Uterus (tissue), 2 donors: ENCODE measurements around the gene SMIM28.

ENCODE experiments used
- POLR2A ChIP-seq, 2 donors: fragments of 450-650 bp; IDR thresholded peaks; one replicate each; pipeline ENCODE4 v1.6.1; 2016; ENCODE audit warnings: antibody characterized with exemption in 2 of 2, mild to moderate bottlenecking in 1 of 2, moderate library complexity in 1 of 2
- TF ChIP-seq, protein P1 (sequence below), 4 experiments: fragments of 200-600 bp in 2 of 4; fragments of 450-650 bp in 2 of 4; sonication (generic) in 2 of 4; IDR thresholded peaks; one replicate each; pipeline ENCODE4 v1.5.1; 2016 to 2019; ENCODE audit warnings: antibody characterized with exemption in 4 of 4, mild to moderate bottlenecking in 2 of 4, moderate library complexity in 1 of 4

DNA sequence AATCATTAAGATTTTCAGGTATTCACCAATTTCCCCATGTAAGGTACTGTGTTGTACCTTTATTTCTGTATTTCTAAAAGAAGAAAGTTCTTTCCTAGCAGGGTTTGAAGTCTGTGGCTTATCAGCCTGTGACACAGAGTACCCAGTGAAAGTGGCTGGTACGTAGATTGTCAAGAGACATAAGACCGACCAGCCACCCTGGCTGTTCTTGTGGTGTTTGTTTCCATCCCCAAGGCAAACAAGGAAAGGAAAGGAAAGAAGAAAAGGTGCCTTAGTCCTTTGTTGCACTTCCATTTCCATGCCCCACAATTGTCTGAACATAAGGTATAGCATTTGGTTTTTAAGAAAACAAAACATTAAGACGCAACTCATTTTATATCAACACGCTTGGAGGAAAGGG lies 40.6 kb upstream of the SMIM28 start:
- TF ChIP-seq, protein P1, sequence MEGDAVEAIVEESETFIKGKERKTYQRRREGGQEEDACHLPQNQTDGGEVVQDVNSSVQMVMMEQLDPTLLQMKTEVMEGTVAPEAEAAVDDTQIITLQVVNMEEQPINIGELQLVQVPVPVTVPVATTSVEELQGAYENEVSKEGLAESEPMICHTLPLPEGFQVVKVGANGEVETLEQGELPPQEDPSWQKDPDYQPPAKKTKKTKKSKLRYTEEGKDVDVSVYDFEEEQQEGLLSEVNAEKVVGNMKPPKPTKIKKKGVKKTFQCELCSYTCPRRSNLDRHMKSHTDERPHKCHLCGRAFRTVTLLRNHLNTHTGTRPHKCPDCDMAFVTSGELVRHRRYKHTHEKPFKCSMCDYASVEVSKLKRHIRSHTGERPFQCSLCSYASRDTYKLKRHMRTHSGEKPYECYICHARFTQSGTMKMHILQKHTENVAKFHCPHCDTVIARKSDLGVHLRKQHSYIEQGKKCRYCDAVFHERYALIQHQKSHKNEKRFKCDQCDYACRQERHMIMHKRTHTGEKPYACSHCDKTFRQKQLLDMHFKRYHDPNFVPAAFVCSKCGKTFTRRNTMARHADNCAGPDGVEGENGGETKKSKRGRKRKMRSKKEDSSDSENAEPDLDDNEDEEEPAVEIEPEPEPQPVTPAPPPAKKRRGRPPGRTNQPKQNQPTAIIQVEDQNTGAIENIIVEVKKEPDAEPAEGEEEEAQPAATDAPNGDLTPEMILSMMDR (IDR thresholded peaks at IDR 0.05): no peak
- TF ChIP-seq POLR2A (IDR thresholded peaks at IDR 0.05): no peak
